ENCODE results near the gene LMAN1L.

The LMAN1L gene

GRCh38 chr15:74855857-74856256 is 43.2 kb downstream of the LMAN1L start:
- no peak for DNase-seq (ENCODE audit: low read depth in 1 of 2, low spot score in 1 of 2)

- DNase-seq (ENCODE audit: low read depth in 1 of 2, low spot score in 1 of 2): no peak
Observed at GRCh38 chr15:74856537-74856936, 43.9 kb downstream of the LMAN1L start.

- no peak for DNase-seq (ENCODE audit: low read depth in 1 of 2, low spot score in 1 of 2)
Observed at GRCh38 chr15:74857082-74857655, 44.5 kb downstream of the LMAN1L start.

GRCh38 chr15:74857671-74858368 is 45.2 kb downstream of the LMAN1L start:
- DNase-seq (ENCODE audit: low read depth in 1 of 2, low spot score in 1 of 2): no peak

- DNase-seq (ENCODE audit: low read depth in 1 of 2, low spot score in 1 of 2): no peak
Observed at GRCh38 chr15:74858369-74858740, 45.7 kb downstream of the LMAN1L start.

- DNase-seq (ENCODE audit: low read depth in 1 of 2, low spot score in 1 of 2): no peak
Observed at GRCh38 chr15:74863239-74864056, 50.8 kb downstream of the LMAN1L start.

- DNase-seq (ENCODE audit: low read depth in 1 of 2, low spot score in 1 of 2): no peak
Observed at GRCh38 chr15:74864296-74864695, 51.7 kb downstream of the LMAN1L start.

GRCh38 chr15:74865316-74865715 is 52.7 kb downstream of the LMAN1L start:
- DNase-seq (ENCODE audit: low read depth in 1 of 2, low spot score in 1 of 2): no peak

GRCh38 chr15:74866090-74866489 is 53.5 kb downstream of the LMAN1L start:
- no peak for DNase-seq (ENCODE audit: low read depth in 1 of 2, low spot score in 1 of 2)

- no peak for DNase-seq (ENCODE audit: low read depth in 1 of 2, low spot score in 1 of 2)
Observed at GRCh38 chr15:74867466-74868038, 54.9 kb downstream of the LMAN1L start.

- DNase-seq (ENCODE audit: low read depth in 1 of 2, low spot score in 1 of 2): no peak
Observed at GRCh38 chr15:74868059-74868458, 55.4 kb downstream of the LMAN1L start.

GRCh38 chr15:74869372-74869725 is 56.7 kb downstream of the LMAN1L start:
- no peak for DNase-seq (ENCODE audit: low read depth in 1 of 2, low spot score in 1 of 2)

GRCh38 chr15:74869726-74870407 is 57.2 kb downstream of the LMAN1L start:
- DNase-seq (ENCODE audit: low read depth in 1 of 2, low spot score in 1 of 2): no peak

GRCh38 chr15:74870436-74871215 is 58.0 kb downstream of the LMAN1L start:
- no peak for DNase-seq (ENCODE audit: low read depth in 1 of 2, low spot score in 1 of 2)

GRCh38 chr15:74872702-74873035 is 60.0 kb downstream of the LMAN1L start:
- no peak for DNase-seq (ENCODE audit: low read depth in 1 of 2, low spot score in 1 of 2)

GRCh38 chr15:74873036-74873755 is 60.6 kb downstream of the LMAN1L start, which contains the start of gene SCAMP2:
TSS of gene SCAMP2 (minus strand) at chr15:74873365. CDS start at chr15:74873255, 110 bp downstream.
- peak; percentile 80 to 86 for DNase-seq (ENCODE audit: low read depth in 1 of 2, low spot score in 1 of 2)

- no peak for DNase-seq (ENCODE audit: low read depth in 1 of 2, low spot score in 1 of 2)
Observed at GRCh38 chr15:74873756-74874424, 61.3 kb downstream of the LMAN1L start.
